GM18505 (cell line): ENCODE measurements around the gene DIAPH3.
A peak's percentile ranks its signal among the peaks of the same experiment; 100 is the strongest.

Source experiments
- ATAC-seq: cut with Tn5 transposase; IDR thresholded peaks from one replicate; pipeline ENCODE4 v1.9.1; 2021; ENCODE audit not compliant: unreplicated experiment
- POLR2A ChIP-seq: IDR thresholded peaks from 4 replicates; pipeline ENCODE4 v1.6.1; 2011; ENCODE audit warnings: borderline replicate concordance; ENCODE audit not compliant: insufficient read depth, insufficient read length; ENCODE audit errors: extremely low read depth

The DIAPH3 gene

DNA sequence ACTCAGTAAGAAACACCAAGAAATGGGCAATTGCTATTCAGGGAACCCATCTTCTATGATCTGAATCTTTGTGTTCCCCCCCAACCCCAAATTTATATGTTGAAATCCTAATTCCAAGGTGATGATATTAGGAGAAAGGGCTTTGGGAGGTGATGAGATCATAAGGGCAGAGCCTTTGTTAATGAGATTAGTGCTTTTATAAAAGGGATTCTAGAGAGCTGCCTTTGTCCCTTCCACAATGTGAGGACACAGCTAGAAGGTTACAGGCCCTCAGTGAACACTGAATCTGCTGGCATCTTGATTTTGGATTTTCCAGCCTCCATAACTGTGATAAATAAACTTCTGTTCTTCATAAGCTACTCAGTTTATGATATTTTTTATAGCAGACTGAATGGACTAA, 376.0 kb downstream of the DIAPH3 start:
- no peak for TF ChIP-seq POLR2A
- ATAC-seq: no peak

DNA sequence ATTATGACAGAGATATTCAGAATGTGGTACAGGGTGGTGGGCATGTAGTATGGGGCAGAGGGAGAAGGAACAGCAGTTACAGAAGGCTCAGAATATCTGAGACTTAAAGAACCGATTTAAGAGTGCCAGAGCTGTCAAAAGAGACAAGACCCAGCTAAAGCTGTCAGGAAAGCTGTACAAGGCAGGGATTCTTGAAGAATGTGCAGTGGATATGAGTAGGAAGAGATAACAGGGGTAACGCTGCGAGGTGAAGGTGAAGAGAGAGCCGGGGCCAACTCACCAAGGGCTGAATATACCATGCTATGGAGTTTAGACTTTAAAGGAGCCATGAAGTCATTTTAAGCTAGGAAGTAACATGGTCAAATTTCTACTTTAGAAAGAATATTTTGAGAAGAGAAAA, 381.0 kb downstream of the DIAPH3 start:
- no peak for ATAC-seq
- TF ChIP-seq POLR2A: no peak

DNA sequence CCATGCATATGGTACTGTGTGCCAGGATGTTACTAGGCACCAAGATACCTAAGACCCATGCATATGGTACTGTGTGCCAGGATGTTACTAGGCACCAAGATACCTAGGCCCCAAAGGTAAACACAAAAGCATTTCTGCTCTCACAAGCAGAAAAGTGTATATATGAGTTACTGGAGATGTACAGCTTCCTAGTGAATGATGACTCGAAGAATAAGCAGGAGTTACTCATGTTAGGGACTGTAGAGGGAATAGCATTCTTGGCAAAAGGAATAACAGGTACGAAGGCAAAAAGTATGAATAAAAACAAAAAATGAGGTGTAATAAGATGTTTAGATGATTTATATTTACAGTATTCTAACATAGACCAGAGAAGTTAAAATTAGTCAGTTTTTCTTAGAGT, 383.7 kb downstream of the DIAPH3 start:
- no peak for ATAC-seq
- TF ChIP-seq POLR2A: no peak

DNA sequence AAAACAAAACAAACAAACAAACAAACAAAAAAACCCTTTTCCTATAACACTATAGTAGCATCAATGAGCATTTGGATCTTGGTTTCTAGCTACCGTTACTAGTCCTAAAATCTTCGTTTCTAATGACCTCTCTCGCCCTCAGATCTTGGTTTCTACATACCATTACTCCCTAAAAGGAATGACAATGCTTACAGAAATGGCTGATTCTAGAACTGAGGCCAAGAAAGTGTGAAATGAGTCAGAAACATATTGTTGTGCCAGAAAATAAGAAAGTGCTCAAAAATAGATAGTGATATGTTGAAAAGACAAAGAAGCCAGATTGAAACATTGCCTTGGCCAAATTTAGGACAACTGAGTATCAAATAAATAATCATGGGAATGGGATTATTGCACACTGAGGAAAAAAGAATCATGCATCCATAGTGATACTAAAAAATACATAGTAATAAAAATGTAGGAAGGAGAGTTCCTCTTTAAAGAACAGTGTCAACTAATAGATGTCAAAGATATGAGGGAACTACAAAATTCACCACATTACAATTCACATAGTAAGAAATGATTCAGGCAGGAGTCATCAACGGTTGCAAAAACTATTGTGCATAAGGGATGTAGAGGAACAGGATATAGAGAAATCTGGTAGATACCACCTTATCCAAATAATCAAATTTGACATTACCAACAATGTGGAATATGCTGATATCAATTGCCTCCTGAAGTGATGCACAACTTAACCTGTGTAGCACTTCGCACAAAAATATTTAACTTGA, 386.6 kb downstream of the DIAPH3 start:
- no peak for TF ChIP-seq POLR2A
- peak; percentile 71 for ATAC-seq

DNA sequence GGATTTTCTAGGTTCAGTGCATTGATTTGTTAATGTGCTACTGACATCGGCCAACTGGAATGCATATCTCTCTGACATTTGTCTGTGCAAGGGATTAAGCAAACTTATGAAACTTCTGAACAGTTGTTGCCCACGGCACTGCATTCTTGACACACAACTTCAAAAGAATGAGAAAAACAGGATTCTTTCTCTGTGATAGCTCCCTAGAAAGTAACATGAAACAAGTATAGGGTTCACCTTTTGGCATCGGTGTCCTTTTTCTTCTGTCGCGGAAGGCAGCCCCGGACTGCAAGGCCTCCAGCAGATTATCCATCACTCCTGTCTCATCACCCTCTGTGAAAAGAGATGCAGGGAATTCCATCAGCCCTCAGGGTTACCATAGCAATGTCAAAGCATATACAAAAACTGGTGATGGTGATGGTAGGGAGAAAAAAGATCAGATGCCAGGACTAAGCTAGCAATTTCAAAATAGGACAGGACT, 389.2 kb downstream of the DIAPH3 start:
- no peak for TF ChIP-seq POLR2A
- no peak for ATAC-seq

DNA sequence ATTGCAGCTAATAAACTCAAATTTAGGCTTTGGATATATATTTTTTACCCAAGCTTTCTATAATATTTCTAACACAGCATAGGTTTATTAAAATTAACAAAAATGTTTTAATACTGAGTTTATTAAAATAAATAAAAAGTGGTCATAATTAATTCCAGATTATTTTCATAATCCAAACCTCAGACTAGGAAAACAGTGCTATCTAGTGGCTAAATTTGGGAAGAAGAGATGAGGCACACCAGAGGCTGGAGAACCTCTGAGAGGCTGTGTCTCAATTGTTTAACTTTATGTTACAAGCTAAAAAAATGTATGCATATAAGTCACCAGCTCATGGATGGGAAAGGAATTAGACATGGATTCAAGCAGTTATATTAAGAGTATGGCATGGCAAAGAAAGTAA, 392.5 kb downstream of the DIAPH3 start:
- ATAC-seq: no peak
- TF ChIP-seq POLR2A: no peak

DNA sequence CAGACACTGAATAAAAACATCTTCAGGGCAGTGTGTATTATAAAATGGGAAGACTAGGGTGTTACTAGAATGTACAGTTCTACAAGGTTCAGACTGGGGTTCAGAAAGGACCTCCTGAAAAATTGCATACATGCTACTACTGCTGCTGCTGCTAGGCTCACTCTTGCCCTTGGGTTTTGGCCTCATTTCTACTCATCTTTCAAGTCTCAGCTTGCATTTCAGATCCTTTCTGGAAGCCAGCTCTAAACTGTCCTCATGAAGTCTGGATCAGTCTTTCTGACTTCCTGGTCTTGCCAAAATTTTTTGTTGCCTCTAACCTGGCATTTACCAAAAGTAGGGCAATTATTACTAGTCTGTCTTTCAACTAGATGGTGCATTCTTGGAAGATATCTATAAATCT, 393.3 kb downstream of the DIAPH3 start:
- ATAC-seq: no peak
- TF ChIP-seq POLR2A: no peak

DNA sequence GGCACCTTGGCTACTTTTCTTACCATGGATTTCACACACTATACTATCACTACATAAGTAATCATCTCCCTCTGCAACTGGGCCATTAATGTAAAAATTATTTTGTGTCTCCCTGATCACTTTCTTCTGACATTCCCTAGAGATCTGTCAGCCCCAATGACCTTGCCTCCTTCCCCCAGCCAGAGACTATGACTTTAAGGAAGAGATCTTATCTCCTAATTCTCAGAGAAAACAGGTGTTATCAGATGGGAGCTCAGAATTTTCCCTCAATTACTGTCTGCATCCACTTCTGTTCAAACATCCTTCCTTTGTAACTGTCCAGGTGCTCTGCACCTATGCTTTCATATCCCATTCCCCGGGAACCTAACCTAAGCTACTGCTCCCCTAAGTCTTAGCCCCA, 397.5 kb downstream of the DIAPH3 start:
- TF ChIP-seq POLR2A: no peak
- ATAC-seq: no peak

DNA sequence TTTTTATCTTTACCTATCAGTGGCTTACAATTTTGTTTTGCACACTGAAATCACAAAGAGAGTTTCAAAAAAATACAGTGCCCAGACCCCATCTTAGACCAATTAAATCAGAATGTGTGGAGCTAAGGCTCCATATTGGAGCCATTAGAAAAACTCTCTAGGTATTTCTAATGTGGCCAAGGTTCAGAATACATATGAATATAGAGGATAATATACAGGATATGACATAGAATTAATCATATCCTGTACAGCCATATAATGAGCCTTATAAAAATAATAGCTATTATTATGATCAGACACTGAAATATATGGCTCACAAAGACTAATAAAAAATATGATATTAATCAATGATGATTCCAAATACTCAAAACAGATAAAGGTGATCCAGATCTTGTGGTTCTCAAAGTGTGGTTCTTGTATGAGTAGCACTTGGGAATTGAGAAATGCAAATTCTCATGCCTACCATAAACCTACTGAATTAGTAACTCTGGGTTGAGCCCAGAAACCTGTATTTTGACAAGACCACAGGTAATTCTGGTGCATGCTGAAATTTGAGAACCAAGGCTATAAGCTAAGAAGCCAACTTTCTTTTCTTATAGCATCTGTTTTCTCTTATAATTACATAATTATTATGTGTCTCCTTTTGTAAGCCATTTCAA, 408.0 kb downstream of the DIAPH3 start:
- no peak for TF ChIP-seq POLR2A
- ATAC-seq: no peak

DNA sequence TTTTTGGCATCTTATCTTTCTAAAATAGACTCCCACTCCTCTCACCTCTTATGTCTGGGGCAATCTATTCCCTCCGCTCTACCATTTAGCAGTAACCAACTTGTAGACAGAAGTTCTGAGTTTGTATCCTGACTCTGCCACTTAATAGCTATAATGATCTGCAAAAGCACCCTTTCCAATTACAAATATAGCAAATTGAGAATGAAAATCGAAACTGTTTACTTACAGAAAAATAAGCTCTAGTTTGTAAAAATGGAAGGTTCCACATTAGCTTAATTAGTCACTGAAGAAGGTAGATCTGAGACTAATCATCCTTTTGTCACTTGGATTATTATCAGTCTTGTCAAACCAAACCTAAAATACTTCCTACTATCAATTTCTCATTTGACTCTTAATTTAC, 409.3 kb downstream of the DIAPH3 start:
- ATAC-seq: no peak
- TF ChIP-seq POLR2A: no peak

DNA sequence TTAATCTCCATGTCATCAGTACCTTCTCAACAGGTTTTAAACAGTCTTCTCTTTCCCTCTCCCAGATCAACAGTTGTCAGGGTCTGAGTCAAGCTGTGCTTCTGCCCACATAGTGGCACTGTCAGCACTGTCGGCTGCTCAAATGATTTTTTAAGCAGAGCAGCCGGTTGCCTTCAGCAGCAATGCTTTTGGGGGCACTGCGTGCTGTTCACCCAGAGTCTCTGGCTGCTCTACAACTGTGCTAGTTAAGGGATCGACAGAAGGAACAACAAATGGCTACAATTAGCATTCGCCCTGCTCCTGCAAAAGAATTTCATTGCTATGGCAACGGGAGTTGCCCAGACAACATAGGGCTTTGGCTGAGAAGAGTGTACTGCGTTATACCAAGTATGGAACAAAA, 412.9 kb downstream of the DIAPH3 start:
- no peak for ATAC-seq
- TF ChIP-seq POLR2A: no peak

DNA sequence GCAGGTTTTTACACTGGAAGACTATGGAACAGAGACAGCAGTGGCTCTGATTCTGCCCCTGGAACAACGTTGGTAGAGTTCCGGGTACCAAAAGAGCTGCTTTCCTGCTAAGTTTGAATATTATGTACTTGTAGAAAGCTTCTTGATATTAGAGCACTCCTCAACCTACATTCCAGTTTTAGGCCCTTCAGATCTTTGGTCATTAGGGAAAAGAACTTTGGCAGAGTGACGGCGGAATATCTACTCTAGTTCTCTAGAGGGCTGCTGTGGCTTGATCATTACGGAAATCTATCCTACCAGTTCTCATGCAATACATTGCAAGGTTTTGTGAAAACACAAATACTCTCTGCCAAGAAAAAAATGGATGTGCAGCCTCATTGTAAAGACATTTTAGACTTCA, 415.7 kb downstream of the DIAPH3 start:
- no peak for TF ChIP-seq POLR2A
- ATAC-seq: no peak

DNA sequence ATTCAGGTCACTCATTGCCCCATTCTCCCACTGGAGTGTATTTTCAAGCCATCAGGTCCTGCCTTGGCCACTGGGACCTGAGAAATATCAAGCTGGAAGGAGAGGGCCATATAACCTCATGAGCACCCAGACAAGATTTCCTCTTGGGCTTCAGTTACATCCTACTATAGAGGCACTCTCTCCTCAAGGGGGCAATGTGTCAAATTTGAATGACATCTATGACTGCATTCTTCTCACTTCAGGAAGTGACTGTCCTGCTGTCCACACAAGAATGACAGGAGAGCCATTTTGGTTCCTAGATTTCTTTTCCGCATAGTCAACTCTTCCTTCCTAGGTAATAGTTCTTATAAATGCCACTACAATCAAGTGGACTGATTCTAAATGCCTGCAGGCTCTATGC, 416.2 kb downstream of the DIAPH3 start:
- no peak for TF ChIP-seq POLR2A
- no peak for ATAC-seq

DNA sequence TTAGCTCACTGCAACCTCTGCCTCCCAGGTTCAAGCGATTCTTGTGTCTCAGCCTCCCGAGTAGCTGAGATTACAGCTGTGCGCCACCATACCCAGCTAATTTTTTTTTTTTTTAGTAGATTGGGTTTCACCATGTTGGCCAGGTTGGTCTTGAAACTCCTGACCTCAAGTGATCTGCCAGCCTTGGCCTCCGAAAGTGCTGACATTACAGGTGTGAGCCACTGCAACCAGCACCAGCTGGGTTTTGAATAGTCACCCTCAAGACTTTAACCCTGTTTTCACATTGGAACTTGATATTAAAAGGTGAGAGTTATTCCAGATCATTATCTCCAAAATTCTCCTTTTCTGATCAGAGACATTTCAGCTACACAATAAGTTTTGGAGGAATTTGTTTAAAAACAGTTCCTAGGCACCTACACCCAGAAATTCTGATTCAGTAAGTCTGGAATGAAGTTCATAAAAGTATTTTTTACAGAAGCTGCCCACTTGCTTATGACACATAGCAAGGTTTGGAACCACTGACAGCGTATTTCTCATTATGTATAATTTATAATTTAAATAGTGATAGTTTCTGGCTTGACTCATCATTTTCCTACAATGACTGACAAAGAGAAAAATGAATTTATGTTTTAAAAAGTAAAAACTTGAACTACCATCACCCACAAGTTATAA, 417.3 kb downstream of the DIAPH3 start:
- TF ChIP-seq POLR2A: no peak
- no peak for ATAC-seq
